BLaER1 (cell line): ENCODE measurements around the gene CRYL1.

Experiments
- H3K27ac ChIP-seq: shearing (Covaris generic); formaldehyde crosslinking; 2 replicates; pipeline ENCODE4 v1.8.1; 2022
- H3K27me3 ChIP-seq: shearing (Covaris generic); formaldehyde crosslinking; 2 replicates; pipeline ENCODE4 v1.8.1; 2022
- H3K36me3 ChIP-seq: shearing (Covaris generic); formaldehyde crosslinking; 2 replicates; pipeline ENCODE4 v1.8.1; 2022
- H3K4me1 ChIP-seq: shearing (Covaris generic); formaldehyde crosslinking; 2 replicates; pipeline ENCODE4 v1.8.1; 2022
- H3K4me2 ChIP-seq: shearing (Covaris generic); formaldehyde crosslinking; 2 replicates; pipeline ENCODE4 v1.8.1; 2022
- H3K4me3 ChIP-seq: shearing (Covaris generic); formaldehyde crosslinking; 2 replicates; pipeline ENCODE4 v1.8.1; 2022
- H3K9ac ChIP-seq: shearing (Covaris generic); formaldehyde crosslinking; 2 replicates; pipeline ENCODE4 v1.8.1; 2022
- H3K9me3 ChIP-seq: shearing (Covaris generic); formaldehyde crosslinking; 2 replicates; pipeline ENCODE4 v1.8.1; 2022
- H4K20me1 ChIP-seq: shearing (Covaris generic); formaldehyde crosslinking; 2 replicates; pipeline ENCODE4 v1.8.1; 2022
- Cebpa-rat ChIP-seq: shearing (Covaris generic); IDR thresholded peaks from 2 replicates; pipeline ENCODE4 v1.8.1; 2022

Gene CRYL1

GRCh38 chr13:20431080-20431479, 94.6 kb downstream of the CRYL1 start:
- H3K4me2 ChIP-seq, result peak overlapping the region; percentile 71
- 0 out of 2 replicates have a peak overlapping the region, but pooled peaks have one; percentile 1 for H3K9ac ChIP-seq
- no peak overlapping the region for H3K4me3 ChIP-seq
- H3K4me1 ChIP-seq, result peaks cover 47% of the 10 kb centered on the region
- no peaks in the 10 kb centered on the region for H4K20me1 ChIP-seq
- TF ChIP-seq Cebpa-rat, result no peak
- H3K27me3 ChIP-seq, result no peaks in the 10 kb centered on the region
- H3K9me3 ChIP-seq, result peaks cover 8% of the 10 kb centered on the region; the same call in 1 of the 2 replicates
- H3K36me3 ChIP-seq, result no peaks in the 10 kb centered on the region; the same call in 1 of the 2 replicates
- H3K27ac ChIP-seq, result peak overlapping the region; percentile 49

GRCh38 chr13:20430296-20430695, 95.4 kb downstream of the CRYL1 start:
- Histone ChIP-seq H3K27me3 (no peaks in the 10 kb centered on the region), H3K9me3 (peaks cover 4% of the 10 kb centered on the region; the same call in 1 of the 2 replicates), H3K27ac (peak overlapping the region; percentile 49), H3K36me3 (no peaks in the 10 kb centered on the region; the same call in 1 of the 2 replicates), H3K4me3 (no peak overlapping the region), H3K9ac (0 out of 2 replicates have a peak overlapping the region, but pooled peaks have one; percentile 1), H3K4me1 (peaks cover 55% of the 10 kb centered on the region), H4K20me1 (no peaks in the 10 kb centered on the region), H3K4me2 (peak overlapping the region; percentile 71)
- no peak for TF ChIP-seq Cebpa-rat

- no peak overlapping the region for H3K4me3 ChIP-seq
- H4K20me1 ChIP-seq, result no peaks in the 10 kb centered on the region
- peaks cover 61% of the 10 kb centered on the region for H3K4me1 ChIP-seq
- peak overlapping the region; percentile 71 for H3K4me2 ChIP-seq
- H3K36me3 ChIP-seq, result no peaks in the 10 kb centered on the region; the same call in 1 of the 2 replicates
- TF ChIP-seq Cebpa-rat, result no peak
- H3K9ac ChIP-seq, result no peak overlapping the region
- peak overlapping the region; percentile 49; the same call in 1 of the 2 replicates for H3K27ac ChIP-seq
- H3K9me3 ChIP-seq, result peaks cover under 1% of the 10 kb centered on the region; the same call in 1 of the 2 replicates
- no peaks in the 10 kb centered on the region for H3K27me3 ChIP-seq
These were observed 96.0 kb downstream of the CRYL1 start for GRCh38 chr13:20429682-20430081.

- Histone ChIP-seq H3K27me3 (no peaks in the 10 kb centered on the region), H3K36me3 (no peaks in the 10 kb centered on the region; the same call in 1 of the 2 replicates), H3K27ac (no peak overlapping the region), H3K9me3 (no peaks in the 10 kb centered on the region), H3K4me3 (no peak overlapping the region), H3K4me1 (peaks cover 68% of the 10 kb centered on the region), H4K20me1 (no peaks in the 10 kb centered on the region), H3K4me2 (no peak overlapping the region; the same call in 1 of the 2 replicates), H3K9ac (no peak overlapping the region)
- no peak for TF ChIP-seq Cebpa-rat
These were observed 96.7 kb downstream of the CRYL1 start for GRCh38 chr13:20428666-20429644.

- no peaks in the 10 kb centered on the region; the same call in 1 of the 2 replicates for H3K9me3 ChIP-seq
- no peaks in the 10 kb centered on the region for H3K27me3 ChIP-seq
- H3K36me3 ChIP-seq, result no peaks in the 10 kb centered on the region; the same call in 1 of the 2 replicates
- H4K20me1 ChIP-seq, result no peaks in the 10 kb centered on the region
- H3K27ac ChIP-seq, result peak overlapping the region; percentile 89; the same call in 1 of the 2 replicates
- peaks cover 73% of the 10 kb centered on the region for H3K4me1 ChIP-seq
- TF ChIP-seq Cebpa-rat, result no peak
- no peak overlapping the region for H3K9ac ChIP-seq
- peak overlapping the region; percentile 93 for H3K4me2 ChIP-seq
- no peak overlapping the region for H3K4me3 ChIP-seq
These were observed 98.8 kb downstream of the CRYL1 start for GRCh38 chr13:20426766-20427448.

- H3K4me2 ChIP-seq, result peak overlapping the region; percentile 93
- TF ChIP-seq Cebpa-rat, result no peak
- H4K20me1 ChIP-seq, result no peaks in the 10 kb centered on the region
These were observed 99.8 kb downstream of the CRYL1 start for GRCh38 chr13:20425819-20426219.

GRCh38 chr13:20424949-20425348, 100.7 kb downstream of the CRYL1 start:
- Histone ChIP-seq H3K27me3 (no peaks in the 10 kb centered on the region), H3K4me3 (peak overlapping the region; percentile 53), H3K4me2 (peak overlapping the region; percentile 93), H3K27ac (peak overlapping the region; percentile 89), H3K36me3 (no peaks in the 10 kb centered on the region; the same call in 1 of the 2 replicates), H3K9me3 (no peaks in the 10 kb centered on the region; the same call in 1 of the 2 replicates), H4K20me1 (no peaks in the 10 kb centered on the region), H3K9ac (peak overlapping the region; percentile 67), H3K4me1 (peaks cover 56% of the 10 kb centered on the region)
- no peak for TF ChIP-seq Cebpa-rat

More at GRCh38 chr13:20425819-20426219, 99.8 kb downstream of the CRYL1 start:
- peak overlapping the region; percentile 63 for H3K9ac ChIP-seq
- H3K4me3 ChIP-seq, result no peak overlapping the region
- no peaks in the 10 kb centered on the region for H3K27me3 ChIP-seq
- H3K9me3 ChIP-seq, result no peaks in the 10 kb centered on the region; the same call in 1 of the 2 replicates
- peak overlapping the region; percentile 89 for H3K27ac ChIP-seq
- no peaks in the 10 kb centered on the region; the same call in 1 of the 2 replicates for H3K36me3 ChIP-seq
- peaks cover 62% of the 10 kb centered on the region for H3K4me1 ChIP-seq

GRCh38 chr13:20424559-20424852, 101.2 kb downstream of the CRYL1 start:
- Histone ChIP-seq H3K27ac (peak overlapping the region; percentile 89), H3K9me3 (no peaks in the 10 kb centered on the region; the same call in 1 of the 2 replicates), H3K9ac (peak overlapping the region; percentile 67), H3K4me2 (peak overlapping the region; percentile 93), H4K20me1 (no peaks in the 10 kb centered on the region), H3K27me3 (no peaks in the 10 kb centered on the region), H3K4me3 (peak overlapping the region; percentile 53), H3K36me3 (no peaks in the 10 kb centered on the region; the same call in 1 of the 2 replicates), H3K4me1 (peaks cover 56% of the 10 kb centered on the region)
- TF ChIP-seq Cebpa-rat, result no peak

- H3K4me3 ChIP-seq, result no peak overlapping the region
- no peaks in the 10 kb centered on the region for H3K27me3 ChIP-seq
- no peak overlapping the region for H3K4me2 ChIP-seq
- no peak overlapping the region for H3K9ac ChIP-seq
- peaks cover 53% of the 10 kb centered on the region for H3K4me1 ChIP-seq
- no peaks in the 10 kb centered on the region for H4K20me1 ChIP-seq
- H3K27ac ChIP-seq, result no peak overlapping the region
- H3K9me3 ChIP-seq, result no peaks in the 10 kb centered on the region; the same call in 1 of the 2 replicates
- no peaks in the 10 kb centered on the region for H3K36me3 ChIP-seq
- no peak for TF ChIP-seq Cebpa-rat
These were observed 103.3 kb downstream of the CRYL1 start for GRCh38 chr13:20422362-20422761.
